GM19240 (cell line): ENCODE measurements around the gene TMEM52.
"Not testable (repeated sequence)": the region's sequence is repeated elsewhere in the genome, so short reads cannot be mapped to it uniquely, and the experiment has no call there.

Source experiments
- DNase-seq: peaks from one replicate; pipeline ENCODE4 v3.0.0; 2011; ENCODE audit warnings: low spot score; ENCODE audit not compliant: insufficient read length

TMEM52 gene

GRCh38 chr1:1894354-1895059 is 24.6 kb downstream of the TMEM52 start:
- no peak for DNase-seq

GRCh38 chr1:1893997-1894353 is 25.1 kb downstream of the TMEM52 start:
- DNase-seq: no peak

GRCh38 chr1:1893291-1893985 is 25.6 kb downstream of the TMEM52 start:
- no peak for DNase-seq

- DNase-seq: no peak
Observed at GRCh38 chr1:1892763-1893120, 26.3 kb downstream of the TMEM52 start.

- no peak for DNase-seq
Observed at GRCh38 chr1:1892079-1892762, 26.9 kb downstream of the TMEM52 start.

GRCh38 chr1:1891349-1892078 is 27.6 kb downstream of the TMEM52 start:
- peak; percentile 59 for DNase-seq

- DNase-seq: peak; percentile 94
Observed at GRCh38 chr1:1890506-1891348, 28.4 kb downstream of the TMEM52 start, which contains the start of gene GNB1. Gene GNB1 (minus strand): TSS chr1:1891087. CDS start chr1:1825453, 65,634 bp downstream.

DNA sequence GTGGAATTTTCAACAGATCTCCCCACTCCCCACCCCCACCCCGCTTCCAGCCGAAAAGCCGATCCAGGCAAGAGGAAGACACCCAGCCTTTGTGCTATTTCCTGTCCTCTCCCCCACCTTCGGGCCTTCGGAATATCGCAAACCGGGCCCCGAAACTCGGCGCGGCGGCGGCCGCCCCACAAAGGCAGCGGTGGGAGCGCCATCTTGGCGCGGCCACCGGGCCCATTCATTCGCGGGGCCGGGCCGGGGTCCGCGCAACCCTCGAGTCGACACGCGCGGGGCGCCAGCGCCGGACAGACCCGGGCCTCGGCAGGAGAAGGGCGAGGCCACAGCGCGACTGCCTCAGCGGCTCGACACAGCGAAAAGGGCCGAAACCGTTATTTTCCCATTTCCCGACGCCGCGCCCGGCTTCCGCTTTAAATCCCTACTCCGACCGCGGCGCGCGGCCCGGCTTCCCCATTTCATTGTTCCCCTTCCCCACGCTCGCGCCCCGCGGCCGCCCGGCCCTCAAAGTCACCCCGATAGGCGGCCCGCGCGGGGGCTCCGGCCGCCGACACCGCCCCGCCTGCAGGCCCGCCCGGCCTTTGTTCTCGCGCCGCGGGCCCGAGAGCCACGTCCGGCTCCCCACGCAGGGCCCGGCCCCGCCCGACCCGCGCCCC is 29.1 kb downstream of the TMEM52 start:
- peak; percentile 63 for DNase-seq

GRCh38 chr1:1889090-1889750 is 29.9 kb downstream of the TMEM52 start:
- DNase-seq: no peak

GRCh38 chr1:1883890-1884289 is 35.2 kb downstream of the TMEM52 start:
- not testable (repeated sequence) for DNase-seq

DNA sequence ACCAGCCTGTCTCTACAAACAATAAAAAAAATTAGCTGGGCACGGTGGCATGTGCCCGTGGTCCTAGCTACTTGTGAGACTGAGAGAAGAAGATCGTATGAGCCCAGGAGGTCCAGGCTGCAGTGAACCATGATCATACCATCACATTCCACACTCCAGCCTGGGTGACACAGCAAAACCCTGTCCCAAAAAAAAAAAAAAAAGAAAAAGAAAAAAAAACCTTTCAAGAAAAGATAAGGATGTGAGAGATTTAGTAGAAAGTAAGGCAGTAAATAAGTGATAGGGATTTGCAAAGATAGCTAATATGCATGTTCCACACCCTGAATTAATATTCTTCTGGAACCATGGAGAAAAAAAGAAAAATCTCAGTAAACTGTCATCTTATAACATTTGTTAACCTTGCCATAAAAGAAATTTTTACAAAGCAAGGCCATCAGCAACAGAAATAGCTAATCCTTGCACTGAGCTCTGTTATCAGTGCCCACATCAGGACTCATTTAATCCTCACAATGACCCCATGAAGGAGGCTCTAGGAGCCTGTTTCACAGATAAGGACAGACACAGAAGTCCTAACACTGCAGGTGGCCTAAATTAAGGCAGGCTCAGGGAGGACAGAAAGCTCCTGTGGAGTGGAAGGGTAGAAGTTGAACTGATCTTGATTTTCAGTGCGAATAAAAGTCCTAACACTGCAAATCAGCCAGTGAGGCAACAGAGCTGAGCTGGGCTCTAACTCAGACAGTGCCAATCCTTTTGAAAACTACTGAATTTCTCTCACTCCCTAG is 35.8 kb downstream of the TMEM52 start:
- DNase-seq: no peak

- DNase-seq: no peak
Observed at GRCh38 chr1:1881727-1882126, 37.4 kb downstream of the TMEM52 start.

DNA sequence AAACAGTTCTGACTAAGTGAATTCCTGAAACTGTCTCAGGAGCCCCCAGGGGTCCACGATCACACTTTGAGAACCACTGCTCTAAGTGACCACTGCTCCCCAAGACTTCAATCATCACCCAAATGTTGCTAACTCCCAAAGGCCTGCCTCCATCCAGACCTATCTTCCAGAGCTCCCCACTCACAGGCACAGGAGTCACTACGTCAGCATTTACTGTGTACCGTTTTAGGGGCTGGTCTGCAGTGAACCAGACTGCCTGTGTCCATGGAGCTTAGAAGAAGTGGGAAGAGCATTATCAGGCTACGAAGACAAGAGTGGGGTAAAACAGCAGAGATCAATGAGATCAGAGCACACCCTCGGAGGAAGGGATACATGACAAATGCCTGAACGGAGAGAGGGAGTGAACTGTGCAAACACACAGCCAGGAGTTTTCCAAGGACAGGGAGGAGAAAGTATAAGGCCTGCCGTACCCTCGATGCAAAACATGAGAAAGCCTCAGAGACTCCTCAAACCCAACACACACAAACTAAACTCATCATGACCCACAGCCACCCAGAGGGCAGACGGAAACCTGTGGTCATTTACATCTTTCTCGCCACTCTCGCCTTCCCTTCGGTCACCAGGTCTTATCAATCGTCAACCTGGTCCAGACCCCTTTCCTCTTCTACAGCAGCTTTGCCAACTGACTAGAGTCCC is 38.3 kb downstream of the TMEM52 start:
- no peak for DNase-seq

GRCh38 chr1:1879942-1880341 is 39.1 kb downstream of the TMEM52 start:
- DNase-seq: no peak

GRCh38 chr1:1877865-1878436 is 41.1 kb downstream of the TMEM52 start:
- no peak for DNase-seq

GRCh38 chr1:1876335-1876930 is 42.6 kb downstream of the TMEM52 start:
- DNase-seq: no peak

DNA sequence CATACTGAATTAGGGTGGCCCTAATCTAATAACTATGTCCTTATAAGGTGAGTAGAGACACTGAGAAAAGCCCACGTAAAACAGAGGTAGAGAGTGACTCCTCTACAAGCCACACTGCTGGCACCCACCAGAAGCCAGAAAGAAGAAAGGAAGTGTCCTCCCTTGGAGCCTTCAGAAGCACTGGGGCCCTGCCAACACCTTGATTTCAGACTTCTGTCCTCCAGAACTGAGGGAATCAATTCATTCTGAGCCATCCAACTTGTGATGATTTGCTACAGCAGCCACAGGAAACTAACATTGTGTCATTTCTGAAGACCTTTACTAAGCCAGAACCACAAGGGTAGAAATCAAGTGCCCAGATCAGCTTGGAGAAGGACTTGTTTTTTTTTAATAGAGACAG is 43.1 kb downstream of the TMEM52 start:
- no peak for DNase-seq

GRCh38 chr1:1874901-1875300 is 44.2 kb downstream of the TMEM52 start:
- no peak for DNase-seq
